Astrocyte of the spinal cord (primary cell): Measurements from ENCODE around the gene CTDSPL2.
A peak's percentile ranks its signal among the peaks of the same experiment; 100 is the strongest.

Experiments used
- DNase-seq: peaks from one replicate; pipeline ENCODE4 v3.0.0; 2011; ENCODE audit warnings: low read depth, low spot score
- H3K4me3 ChIP-seq: 2 replicates; pipeline ENCODE4 v1.5.1; 2011; ENCODE audit warnings: low read depth, mild to moderate bottlenecking, low read length, moderate library complexity
- in situ Hi-C: cut with HindIII; loops from 2 replicates; pipeline ENCODE4 v1.10.0; 2017; ENCODE audit warnings: low sequenced_read_pairs
- TF ChIP-seq, protein P1 (sequence below): IDR thresholded peaks from 2 replicates; pipeline ENCODE4 v1.5.1; 2012; ENCODE audit warnings: low read depth, mild to moderate bottlenecking, low read length, inconsistent platforms

CTDSPL2 gene

DNA sequence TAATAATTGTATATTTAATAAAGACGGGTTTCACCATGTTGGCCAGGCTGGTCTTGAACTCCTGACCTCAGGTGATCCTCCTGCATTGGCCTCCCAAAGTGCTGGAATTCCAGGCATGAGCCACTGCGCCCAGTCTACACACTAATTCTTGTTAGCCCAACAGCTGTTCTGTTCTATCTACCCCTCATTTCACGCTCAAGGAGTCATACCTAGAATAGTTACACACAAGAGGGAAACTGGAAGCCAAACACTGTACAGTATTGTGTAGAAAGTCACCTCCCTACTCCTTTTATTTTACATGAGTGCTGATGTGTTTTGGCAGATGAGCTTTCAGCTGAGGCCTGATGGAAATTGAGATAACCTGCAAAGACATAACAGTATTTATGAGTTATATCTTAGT, 13.4 kb upstream of the CTDSPL2 start:
- no peak for DNase-seq
- H3K4me3 ChIP-seq, result no peak overlapping the region
- in situ Hi-C loops, result no loop called here
- TF ChIP-seq, protein P1, sequence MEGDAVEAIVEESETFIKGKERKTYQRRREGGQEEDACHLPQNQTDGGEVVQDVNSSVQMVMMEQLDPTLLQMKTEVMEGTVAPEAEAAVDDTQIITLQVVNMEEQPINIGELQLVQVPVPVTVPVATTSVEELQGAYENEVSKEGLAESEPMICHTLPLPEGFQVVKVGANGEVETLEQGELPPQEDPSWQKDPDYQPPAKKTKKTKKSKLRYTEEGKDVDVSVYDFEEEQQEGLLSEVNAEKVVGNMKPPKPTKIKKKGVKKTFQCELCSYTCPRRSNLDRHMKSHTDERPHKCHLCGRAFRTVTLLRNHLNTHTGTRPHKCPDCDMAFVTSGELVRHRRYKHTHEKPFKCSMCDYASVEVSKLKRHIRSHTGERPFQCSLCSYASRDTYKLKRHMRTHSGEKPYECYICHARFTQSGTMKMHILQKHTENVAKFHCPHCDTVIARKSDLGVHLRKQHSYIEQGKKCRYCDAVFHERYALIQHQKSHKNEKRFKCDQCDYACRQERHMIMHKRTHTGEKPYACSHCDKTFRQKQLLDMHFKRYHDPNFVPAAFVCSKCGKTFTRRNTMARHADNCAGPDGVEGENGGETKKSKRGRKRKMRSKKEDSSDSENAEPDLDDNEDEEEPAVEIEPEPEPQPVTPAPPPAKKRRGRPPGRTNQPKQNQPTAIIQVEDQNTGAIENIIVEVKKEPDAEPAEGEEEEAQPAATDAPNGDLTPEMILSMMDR, result no peak

DNA sequence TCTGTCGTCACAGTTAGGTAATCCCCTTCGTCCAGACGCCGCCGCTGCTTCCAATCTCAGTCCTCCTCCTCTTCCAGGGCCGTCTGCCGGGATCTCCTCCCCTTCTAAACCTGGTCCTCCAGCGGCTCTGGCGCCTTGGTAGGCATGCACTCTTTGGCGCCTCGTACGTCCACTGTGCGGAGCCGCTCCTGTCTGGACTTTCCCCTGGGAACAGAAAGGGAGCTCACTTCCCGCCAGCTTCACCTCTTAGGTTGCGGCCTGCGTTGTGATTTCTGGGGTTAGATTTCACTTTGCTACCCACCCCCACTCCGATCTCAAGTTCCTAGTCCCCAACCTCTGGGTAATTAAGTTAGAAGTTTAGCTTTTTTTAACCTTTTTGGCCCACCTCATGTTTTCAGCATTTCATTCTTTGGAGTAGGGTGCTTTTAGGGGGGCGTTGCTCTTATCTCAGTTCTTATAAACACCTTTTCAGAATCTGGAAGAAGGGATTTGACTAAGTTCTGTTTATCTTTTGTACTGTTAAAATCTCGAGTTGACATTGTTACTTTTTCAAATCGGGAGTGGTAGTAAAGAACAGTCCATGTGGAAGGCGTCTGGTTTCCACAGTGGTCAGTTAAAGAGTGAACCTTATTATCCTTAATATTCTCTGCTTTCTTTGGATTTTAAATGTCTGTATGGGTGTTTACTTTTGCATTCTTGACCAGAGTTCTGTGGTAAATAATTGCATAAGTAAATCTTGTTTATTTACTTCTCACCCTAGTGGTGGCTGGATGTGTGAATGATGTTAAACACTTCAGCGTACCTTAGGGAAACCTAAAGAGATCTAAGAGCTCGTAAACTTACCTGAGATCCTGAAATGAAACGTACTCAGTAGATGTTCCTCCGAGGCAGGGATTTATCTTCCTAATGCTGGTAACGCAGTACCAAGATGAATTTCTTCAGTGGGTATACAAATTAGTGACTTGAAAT, 611 bp downstream of the CTDSPL2 start:
- peak; percentile 10 for DNase-seq
- in situ Hi-C loops, result no loop called here
- TF ChIP-seq, protein P1, result no peak
- peak overlapping the region; percentile 90 for H3K4me3 ChIP-seq

DNA sequence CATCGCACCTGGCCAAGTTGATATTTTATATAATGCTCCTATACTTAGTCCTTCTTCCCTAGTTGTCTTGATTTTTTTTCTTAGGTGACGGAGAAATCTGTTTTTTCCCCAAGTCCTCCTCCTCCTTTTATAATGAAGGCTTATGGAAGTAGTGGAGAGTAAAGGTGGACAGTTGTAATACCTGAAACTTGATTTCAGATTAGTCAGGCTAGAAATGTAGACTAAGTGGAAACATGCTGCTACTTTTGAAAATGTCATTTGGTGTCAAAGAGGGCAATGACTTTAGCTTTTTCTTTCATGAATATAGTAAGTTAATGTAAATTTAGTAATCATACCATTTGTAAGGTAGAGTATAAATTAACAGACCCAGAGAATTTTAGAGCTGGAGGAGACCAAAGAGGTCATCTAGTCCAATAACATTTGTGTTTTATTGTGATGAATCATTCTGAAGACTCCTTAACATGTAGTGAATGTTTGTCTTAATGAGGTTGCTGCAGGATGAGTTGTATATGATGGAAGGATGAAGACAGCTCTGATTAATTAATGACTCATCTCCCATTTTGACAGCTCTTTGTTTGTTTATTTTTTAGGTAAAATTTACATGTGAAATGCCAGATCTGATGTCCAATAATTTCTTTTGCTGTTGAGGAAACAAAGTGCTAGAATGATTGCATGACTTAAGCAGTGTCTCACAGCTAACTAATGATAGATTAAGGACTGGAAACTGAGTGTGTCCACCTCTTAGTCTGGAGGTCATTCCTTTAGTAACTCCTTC, 8.7 kb downstream of the CTDSPL2 start:
- H3K4me3 ChIP-seq, result no peak overlapping the region
- in situ Hi-C loops, result no loop called here
- no peak for DNase-seq
- TF ChIP-seq, protein P1, result no peak

GRCh38 chr15:44438402-44438801, 11.0 kb downstream of the CTDSPL2 start:
- DNase-seq, result no peak
- TF ChIP-seq, protein P1, result no peak
- no peak overlapping the region for H3K4me3 ChIP-seq
- in situ Hi-C loops, result no loop called here

DNA sequence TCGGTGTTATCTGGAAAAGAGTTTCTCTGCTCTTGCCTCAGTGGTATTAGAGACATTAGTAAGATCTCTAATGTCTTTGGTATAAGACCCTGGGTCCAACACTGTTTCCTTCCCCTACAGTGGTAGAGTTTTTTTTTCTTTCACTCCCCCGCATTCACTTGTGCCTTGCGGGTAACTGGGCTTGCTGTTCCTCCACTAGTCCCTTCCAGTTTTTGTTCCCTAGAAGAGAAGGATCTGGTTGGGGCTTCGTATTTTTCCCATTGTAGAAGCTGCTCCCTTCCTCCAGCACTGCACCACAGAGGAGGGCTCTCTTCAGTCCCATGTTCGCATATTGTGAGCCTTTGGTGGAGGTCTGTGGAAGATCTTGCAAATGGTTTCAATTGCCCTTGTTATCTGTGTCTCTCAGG, 13.7 kb downstream of the CTDSPL2 start:
- TF ChIP-seq, protein P1, result no peak
- no peak overlapping the region for H3K4me3 ChIP-seq
- in situ Hi-C loops, result no loop called here
- DNase-seq, result no peak

- in situ Hi-C loops, result no loop called here
- TF ChIP-seq, protein P1, result no peak
- H3K4me3 ChIP-seq, result no peak overlapping the region
- DNase-seq, result no peak
Observed at GRCh38 chr15:44443515-44443914, 16.1 kb downstream of the CTDSPL2 start.
